Hematopoietic multipotent progenitor cell treated with erythropoietin and hydrocortisone succinate and interleukin-3 and kit ligand, for 15 days (in vitro differentiated cells): Measurements from ENCODE around the gene TLL2.
"Not testable (repeated sequence)": the region's sequence is repeated elsewhere in the genome, so short reads cannot be mapped to it uniquely, and the experiment has no call there.

Source experiments
- DNase-seq: peaks from one replicate; pipeline ENCODE4 v3.0.0-alpha.2; 2015; ENCODE audit warnings: low spot score

Gene TLL2

DNA sequence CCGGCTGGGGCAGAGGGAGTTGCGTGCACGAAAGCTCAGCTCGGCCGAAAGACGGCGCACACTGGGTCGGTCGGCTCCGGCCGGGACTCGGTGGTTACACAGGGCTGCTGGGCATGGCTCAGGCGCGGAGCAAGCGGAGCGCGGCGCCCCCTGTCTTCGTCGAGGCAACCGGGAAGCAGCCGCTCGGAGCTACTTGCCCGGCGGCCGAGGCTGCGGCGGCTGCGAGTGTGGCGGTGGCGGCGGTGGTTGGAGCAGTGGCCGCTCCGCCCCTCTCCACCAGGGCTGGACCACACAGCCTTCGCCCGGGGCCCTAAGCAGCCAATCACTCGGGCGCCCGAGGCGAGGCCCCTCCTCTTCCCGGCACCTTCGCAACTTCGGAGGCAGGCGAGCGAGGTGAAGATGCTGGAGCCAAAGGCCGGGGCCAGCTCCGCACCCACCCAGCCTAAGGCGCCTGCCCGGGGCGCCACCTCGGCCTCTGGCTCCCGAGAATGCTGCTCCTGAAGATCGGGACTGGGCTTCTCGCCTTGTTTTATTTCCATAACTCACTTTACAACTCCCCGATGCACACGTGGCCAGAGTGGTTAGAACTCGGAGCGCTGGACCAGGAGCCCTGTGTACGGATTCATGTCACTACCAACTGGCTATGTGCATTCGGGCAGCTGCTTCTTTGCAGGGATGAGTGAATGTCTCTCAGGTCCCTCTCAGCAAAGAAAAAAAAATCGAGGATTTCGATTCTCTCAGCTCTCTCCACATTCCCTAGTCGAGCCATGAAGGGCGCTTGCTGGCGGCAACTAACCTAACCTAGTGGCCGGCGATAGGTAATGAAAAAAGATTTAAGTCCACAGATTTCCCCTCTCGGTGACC is at the start of gene TLL2:
TSS of gene TLL2 (minus strand) at position 229 of the 864 bp plus-strand sequence. CDS start 241 bp downstream, outside the sequence.
- DNase-seq: peak; percentile 52

DNA sequence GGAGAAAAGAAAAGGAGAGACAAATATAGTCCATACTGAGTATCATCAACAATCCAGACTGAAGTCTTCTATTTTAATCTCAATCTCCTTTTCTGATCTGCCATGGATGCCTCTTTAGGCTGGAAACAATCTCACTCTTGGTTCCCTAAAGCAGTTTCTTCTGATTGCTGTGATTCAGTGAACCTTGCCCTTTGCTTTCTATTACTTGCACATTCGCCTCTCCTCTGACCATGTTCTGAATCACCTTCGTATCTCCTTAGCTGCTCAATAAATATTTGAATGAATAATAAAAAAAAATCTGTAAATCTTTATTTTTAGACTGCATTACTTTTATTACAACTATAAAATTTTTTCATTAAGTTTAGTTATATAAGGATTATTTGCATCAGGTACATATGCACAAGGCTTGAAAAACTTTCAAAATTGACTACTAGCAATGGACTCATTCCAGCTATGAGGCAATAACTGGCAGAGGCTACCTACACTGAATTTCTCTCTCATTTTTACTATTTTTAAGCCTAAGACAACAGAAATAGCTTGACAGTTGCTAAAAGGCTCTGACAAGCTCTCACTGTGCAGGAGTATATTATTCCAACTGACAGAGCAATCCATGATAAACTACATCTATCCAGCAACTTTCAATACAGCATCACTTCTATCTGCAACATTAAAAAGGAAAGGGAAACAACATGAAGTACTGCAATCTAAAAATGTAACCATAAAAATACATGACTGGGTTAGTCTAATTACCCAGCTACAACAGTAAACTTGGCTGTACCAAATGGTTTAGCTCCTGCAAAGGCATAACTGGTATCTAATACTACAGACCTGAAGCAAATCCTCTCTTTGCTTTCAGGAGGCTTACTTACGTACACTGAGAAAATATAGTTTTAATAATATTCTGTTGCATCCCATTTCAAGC is 47.5 kb upstream of the TLL2 start:
- DNase-seq: no peak

DNA sequence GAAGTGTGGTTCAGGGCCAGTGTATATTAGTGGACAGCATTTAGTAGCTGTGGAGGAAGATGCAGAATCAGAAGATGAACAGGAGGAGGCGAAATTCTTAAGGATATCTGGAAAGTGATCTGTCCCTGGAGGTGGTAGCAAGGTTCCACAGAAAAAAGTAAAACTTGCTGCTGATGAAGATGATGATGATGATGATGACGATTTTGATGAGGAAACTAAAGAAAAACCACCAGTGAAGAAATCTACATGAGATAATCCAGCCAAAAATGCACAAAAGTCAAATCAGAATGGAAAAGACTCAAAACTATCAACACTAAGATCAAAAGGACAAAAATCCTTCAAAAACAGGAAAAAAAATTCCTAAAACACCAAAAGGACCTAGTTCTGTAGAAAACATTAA is 46.8 kb upstream of the TLL2 start:
- no peak for DNase-seq

DNA sequence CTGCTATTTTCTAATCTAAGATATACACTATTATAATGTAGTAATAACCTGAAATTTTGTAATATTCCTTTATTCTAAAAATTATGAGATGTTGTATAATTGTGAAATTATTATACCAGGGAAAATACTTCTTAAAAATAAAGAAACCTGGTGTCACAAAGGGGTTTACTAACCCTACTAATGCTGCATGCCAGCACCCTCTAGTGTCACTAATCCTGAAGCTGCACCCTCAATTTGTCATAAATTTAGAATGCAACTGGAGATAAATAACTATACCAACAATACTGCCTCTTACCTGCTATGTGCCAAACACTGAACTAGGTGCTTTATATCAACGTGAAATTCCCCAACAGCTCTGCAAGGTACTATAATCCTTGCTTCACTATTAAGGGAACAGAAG is 42.3 kb upstream of the TLL2 start:
- DNase-seq: peak; percentile 49

DNA sequence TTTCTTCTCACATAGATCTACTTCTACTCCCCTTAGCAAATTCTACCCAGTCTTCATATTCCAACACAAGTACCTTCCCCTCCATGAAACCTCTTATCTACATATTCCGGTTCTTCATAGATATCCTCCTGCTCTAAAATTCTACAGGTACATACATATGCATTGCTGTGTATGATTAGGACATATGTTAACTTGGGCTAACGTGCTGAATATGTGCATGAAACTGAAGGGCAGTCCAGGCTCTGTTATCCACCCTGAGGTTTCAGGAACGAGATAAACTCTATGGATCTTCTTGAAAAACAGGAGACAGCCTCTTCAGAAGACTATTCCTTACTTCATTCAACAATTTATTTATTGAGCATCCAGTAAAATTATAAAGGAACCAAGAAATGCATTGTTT is 41.6 kb upstream of the TLL2 start:
- DNase-seq: no peak

DNA sequence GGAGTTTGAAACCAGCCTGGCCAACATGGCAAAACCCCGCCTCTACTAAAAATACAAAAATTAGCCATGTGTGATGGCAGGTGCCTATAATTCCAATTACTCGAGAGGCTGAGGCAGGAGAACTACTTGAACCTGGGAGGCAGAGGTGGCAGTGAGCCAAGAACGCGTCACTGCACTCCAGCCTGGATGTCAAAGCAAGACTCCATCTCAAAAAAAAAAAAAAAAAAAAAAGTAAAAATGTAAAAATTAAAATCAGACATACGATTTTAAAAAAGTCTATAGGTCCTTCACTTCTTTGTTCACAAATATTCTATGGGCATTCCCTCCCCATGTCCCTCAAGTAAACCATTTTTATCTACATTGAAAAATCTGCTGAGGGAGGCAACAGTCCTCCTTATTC is 34.9 kb upstream of the TLL2 start:
- DNase-seq: no peak

DNA sequence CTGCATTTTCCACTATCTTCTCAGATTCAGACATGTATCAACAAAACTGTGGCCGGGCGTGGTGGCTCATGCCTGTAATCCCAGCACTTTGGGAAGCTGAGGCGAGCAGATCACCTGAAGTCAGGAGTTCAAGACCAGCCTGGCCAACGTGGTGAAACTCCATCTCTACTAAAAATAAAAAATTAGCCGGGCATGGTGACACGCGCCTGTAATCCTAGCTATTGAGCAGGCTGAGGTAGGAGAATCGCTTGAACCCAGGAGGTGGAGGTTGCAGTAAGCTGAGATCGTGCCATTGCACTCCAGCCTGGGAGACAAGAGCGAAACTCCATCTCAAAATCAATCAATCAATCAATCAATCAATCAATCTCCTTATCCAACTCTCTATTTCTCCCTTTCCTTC is 31.8 kb upstream of the TLL2 start:
- DNase-seq: not testable (repeated sequence)

DNA sequence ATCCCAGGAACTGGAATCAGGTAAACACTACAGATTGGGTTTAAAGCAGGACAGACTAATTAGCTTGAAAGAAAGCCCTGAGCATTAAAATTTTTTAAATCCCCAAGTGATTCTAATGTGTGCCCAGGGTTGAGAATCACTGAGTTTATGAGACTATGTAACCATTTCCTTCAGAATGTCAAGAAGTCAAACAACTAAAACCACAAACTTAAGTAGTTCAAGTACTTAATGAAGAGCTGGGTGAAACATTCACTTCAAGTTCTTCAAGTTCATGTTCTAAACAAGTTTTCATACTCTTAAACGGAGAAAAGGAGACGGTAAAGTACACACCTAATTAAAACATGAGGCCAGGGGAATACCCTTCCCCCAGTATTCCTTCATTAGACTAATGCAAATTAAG is 28.2 kb upstream of the TLL2 start:
- DNase-seq: no peak

DNA sequence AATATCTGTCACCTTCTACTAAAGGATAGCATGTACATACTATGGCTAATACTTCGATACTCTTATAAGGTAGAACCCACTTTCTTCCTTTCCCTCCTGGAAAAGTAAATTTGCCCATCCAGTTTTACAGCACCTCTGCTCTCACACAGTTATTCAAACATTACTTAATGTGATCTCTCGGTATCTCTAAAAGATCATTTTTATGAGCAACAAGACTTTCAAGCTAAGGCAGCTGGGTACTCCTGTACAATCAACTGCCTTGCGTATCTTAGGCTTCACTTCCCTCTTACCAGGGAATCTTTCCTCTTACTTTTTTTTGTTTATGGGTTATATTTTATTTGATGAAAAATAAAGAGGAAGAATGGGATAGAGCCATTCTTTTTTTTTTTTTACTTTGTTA is 26.5 kb upstream of the TLL2 start:
- DNase-seq: no peak

DNA sequence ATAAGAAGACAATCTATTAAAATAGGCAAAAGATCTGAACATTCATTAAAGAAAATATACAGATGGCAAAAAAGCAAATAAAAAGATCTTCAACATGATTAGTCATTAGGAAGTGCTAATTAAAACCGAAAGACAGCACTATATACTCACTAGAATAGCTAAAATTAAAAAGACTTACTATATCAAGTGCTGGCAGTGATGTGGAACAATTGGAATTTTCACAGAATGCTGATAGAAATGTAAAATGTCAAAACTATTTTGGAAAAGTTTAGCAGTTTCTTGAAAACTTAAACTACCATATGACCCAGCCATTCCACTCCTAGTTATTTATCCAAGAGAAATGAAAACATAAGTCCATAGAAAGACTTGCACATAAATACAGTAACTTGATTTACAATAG is 25.0 kb upstream of the TLL2 start:
- no peak for DNase-seq

DNA sequence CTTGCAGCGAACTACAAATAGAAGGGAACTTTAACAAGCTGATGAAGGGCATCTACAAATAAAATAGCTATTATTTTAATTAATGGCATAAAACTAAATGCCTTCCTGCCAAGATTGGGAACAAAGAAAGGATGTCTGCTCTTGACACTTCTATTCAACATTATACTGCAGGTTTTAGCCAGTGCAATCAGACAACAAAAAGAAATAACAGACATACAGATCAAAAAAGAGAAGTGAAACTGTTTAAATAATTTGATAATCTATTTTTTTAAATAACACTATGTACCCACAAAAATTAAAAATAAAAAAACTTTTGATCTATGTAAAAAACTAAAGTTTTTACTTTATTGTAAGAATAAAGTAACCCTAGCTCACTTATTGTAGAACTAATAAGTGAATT is 22.4 kb upstream of the TLL2 start:
- DNase-seq: no peak

DNA sequence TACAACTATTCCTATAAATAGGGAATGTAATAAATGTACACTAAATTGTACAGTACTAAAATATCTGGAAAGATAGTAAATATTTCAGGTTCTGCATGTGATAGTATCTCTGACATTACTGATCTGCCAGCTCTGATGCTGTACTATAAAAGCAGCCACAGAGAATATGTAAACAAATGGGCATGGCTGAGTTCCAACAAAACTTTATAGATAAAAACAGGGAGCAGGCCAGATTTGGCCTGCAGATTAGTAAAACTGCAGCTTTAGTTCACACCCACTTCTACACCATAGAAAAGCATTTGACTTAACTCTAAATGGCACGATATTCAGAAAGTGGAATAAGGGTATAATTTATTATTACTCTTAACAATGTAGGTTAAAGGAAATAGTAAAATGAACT is 18.8 kb upstream of the TLL2 start:
- peak; percentile 58 for DNase-seq

DNA sequence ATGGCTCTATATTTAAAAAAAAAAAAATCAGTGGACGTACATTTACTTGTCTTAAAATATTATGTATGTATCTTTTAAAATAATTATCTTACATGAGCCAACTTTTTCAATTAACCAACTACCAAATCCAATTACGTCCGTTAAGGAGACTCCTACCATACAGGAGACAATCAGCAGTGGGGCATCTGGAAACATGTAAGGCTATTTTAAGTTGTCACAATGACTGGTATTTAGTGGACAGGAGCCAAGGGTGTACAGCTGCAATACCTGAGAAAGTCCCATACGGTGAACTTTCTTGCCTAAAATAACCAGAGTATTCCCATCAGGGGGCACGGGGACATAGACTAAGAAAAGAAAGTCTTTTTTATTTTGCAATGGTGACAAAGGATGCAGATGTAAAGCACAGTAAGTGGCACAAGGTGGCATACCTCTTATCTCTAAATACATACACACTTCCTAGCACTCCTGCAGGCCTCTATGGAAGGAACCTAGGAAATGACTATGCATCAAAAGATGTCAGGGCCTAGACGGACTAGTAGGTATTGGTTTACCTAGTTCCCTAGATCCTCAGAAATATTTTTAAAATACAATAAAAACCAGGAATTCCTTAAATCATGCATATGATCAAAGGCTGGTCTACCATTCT is 16.0 kb upstream of the TLL2 start:
- peak; percentile 10 for DNase-seq

DNA sequence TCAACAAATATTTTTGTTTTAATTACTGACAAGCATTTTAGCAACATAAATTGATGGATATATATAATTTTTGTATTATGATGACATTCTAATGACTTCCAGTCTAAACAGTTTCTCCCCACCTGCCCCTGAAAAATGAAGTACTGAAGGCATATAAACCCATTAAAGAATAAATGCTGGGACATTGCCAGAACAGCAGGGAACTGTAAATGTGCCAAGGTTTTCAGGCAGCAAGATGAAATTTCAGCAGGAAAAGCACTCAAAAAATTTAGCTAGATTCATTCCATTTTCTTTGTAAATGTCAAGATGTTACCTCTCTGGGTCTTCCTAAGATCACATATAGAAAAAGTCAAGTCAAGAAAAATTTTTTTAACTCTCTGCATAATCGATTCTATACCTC is 11.0 kb upstream of the TLL2 start:
- no peak for DNase-seq

DNA sequence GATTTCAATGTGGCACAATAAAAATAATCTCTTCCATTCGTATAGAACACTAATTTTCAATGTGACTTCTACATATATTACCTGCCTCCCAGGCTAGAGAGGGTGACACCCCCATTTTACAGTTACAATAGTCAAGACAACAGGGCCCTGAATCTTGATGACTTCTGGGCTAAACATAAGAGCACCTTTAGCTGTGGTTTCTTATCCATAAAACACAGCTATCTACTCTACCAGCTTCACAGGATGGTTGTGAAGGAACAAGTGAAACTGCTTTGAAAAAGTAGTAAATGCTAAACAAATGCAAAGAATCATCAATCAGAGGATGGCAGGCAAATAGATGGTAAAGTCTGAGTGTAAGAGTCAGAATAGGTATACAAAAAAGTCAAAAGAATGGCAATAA is 3.6 kb upstream of the TLL2 start:
- no peak for DNase-seq

DNA sequence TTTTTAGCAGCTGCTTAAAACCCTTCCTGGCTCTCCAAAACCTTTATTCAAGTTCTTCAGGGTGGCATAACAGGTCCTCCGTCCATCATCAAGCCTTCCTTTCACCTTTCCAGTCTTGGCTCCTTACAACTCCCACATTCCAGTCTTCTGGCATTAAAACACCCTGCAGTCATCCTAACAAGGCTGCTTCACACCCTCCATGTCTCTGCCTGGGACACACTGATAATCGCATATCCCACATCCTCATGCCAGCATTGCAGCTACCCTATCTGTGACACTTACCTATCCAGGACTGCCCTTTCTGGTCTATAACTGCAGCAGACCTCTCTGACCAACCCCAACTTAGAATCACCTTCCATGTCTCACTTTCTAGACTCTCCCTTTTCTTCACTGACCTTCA is 2.6 kb upstream of the TLL2 start:
- DNase-seq: no peak

DNA sequence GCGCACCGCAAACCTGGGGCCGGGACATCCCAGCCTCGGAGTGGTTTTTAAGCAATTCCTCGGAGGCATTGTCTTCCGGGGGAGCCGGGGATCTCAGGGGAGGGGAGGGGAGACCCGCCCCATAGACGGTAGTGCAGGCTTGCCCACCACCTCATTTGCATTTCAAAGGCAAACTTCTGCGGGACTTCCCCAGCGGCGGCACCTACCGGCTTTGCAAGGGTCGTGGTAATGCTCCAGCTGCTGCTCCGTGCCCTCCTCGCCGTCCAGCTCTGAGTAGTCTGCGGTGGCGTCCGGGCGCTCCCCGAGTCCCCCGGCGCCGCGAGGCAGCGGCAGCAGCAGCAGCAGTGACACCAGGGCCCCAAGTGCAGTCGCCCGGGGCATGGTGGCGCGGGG is 425 bp downstream of the TLL2 start:
- no peak for DNase-seq

DNA sequence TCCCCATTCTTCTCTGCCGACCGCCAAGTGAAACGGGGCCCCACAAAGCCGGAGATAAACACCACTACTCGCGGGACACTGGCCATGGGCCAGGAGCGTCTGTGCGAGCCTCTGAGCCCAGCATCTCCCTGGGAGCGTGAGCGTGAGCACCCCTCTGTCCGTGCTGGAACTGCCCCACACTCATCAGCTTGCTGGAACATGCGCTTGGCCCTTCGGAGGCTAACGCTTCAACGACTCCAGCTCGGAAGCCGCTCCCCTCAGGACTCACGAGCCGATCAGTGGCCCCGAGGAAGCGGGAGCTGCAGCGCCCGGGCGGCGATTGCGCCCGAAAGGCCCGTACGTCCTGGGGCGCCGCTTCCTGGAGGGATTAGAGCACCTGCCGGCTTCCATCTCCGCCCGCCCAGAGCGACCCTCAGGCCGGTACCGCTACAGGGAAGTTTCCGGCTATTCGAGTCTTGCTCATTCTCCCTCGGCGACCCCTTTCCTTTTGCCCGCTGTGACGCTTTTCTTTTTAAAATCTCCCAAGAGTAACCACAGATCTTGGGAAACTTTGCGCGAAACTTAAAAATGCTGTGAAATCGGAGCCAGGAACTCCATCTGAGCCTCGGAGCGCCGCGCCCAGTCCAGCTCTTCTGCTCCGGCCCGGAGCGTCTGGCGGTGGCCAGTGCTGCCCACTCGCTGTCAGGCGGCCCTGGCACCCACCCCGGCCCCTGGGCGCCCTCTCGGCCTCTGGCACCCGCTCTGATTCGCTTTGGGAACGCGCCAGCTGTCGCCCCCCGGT is 1.0 kb downstream of the TLL2 start:
- DNase-seq: no peak

DNA sequence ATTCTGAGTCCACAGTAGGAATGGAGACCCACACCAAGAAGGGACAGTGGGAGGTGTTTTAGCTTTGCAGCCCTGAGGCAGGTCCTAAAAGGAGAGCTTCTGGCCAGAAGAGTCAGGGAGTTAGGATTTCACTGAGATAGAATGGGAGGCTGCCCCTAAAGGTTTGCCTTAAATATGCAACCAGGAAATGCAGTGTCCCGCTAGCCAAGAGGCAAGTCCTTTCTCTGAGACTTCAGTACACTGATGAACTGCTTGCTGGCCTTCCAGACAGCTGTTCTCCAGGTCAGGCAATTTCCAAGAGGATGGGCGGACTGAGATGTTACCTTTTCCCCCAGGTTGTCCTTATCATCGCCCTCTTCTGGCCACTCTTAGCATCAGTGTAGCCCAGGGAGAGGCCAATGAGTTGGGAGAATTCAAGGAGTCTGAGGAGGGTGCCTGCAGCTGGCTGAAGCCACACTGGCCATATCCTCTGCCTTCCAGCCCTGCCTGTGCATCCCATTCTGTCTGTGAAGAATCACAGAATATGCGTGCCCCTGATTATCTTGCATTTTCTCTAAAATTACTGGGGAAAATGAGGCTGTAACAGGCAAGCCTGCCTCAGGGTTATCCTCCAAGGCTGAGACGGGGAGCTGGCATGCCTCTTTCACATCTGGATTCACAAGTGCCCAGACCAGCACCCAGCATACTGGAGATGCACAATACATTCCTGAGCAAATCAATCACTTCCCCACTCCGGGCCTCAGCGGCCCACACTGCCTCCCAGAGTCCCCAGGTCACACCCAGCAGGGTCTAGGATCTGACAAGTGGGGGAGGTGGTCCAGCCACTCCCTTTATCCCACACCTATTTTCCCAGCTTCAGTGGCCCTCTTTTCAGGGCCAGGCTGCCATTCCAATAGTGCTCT is 2.4 kb downstream of the TLL2 start:
- peak; percentile 47 for DNase-seq

DNA sequence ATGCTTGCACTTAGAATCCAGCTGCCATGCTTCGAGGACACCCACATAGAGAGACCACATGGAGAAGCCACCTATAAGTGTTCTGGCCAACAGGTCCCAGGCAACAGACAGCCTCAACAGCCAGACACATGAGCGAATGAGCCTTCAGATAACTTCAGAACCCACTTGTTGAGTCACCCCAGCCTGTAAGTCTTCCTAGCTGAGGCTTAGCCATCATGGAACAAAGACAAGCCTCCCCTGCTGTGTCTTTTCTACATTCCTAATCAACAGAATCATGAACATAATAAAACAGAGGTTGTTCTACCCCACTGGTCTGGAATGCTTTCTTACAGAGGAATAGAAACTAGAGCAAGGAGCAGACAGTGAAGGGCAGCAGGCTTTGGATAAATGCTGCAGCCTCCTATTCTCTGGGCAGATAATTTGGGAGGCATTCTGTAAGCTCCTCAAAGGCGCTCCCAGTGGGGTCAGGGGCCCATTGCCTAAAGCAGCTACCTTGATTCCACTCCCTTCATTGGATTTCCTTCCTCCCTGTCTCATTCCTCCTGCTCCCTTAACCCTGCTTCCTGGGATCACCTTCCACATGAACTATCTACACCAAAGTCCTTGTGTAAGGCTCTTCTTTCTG is 4.6 kb downstream of the TLL2 start:
- no peak for DNase-seq
